GM04503 (cell line): ENCODE data around the gene RIPK1.
"Not testable (repeated sequence)": the region's sequence is repeated elsewhere in the genome, so short reads cannot be mapped to it uniquely, and the experiment has no call there.

Experiments used
- DNase-seq: peaks from one replicate; pipeline ENCODE4 v3.0.0-alpha.2; 2012; ENCODE audit warnings: low read depth

Gene RIPK1

DNA sequence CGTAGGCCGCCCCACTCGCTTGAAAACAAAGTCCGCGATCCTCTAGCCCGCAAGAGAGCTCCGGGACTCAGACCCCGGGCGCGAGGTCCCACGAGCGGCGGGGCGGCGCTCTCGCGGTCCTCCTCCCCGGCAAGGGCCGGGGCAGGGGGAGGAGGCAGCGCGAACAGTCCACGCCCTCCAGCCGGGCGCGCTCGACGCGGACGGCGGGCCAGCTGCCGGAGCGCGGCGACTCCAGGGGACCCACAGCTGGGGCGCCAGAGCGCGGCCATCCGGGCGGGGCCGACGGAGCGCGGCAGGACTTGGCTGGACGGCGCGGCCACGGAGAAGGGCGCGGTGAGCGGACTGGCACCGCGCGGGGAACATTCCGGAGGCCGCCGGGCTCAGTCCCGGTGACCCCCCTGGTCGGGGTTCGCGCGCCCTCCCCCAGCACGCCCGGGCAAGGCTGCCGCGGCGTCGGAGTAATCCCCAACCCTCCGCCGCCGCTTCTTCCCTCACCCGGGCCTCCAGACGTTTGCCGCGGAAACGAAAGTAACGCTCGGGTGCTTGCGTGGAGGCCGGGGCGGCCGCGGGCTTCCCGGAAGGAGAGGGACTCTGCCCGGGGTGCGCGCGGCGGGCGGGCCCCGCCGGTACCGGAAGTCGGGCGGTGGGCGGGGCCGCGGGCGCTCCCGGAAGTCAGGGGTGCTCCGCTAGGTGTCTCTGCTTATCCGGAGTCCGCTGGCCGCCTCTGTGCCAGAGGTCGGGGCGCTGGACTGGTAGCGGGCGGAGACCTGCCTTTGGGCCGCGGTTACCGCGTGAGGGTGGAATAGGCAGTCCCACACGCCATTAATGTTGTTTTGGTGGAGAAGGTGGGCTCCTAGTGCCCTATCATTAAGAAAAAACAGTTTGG, at the start of gene RIPK1:
TSS of gene RIPK1 (plus strand) at position 166 of the 886 bp plus-strand sequence. CDS start 8,330 bp downstream, outside the sequence.
- DNase-seq = peak; percentile 37

DNA sequence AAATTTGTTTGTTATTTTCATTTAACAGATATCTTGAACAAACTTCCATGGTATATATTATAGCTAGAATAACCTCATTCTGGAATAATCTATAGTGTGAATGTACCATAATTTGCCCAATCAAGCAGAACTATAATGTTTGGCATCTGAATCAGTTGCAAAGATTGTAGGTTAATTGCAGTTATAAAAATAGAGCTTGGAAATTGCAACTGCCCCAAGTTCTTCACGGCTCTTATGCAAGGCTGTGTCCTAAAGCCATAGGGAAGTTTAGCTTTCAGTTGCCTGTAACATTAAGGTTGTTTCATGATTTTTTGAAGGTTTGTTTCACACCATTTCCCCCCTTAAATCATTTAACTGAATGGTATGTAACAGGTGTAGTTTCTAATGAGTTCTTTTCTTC, 49.2 kb upstream of the RIPK1 start:
- DNase-seq = no peak

DNA sequence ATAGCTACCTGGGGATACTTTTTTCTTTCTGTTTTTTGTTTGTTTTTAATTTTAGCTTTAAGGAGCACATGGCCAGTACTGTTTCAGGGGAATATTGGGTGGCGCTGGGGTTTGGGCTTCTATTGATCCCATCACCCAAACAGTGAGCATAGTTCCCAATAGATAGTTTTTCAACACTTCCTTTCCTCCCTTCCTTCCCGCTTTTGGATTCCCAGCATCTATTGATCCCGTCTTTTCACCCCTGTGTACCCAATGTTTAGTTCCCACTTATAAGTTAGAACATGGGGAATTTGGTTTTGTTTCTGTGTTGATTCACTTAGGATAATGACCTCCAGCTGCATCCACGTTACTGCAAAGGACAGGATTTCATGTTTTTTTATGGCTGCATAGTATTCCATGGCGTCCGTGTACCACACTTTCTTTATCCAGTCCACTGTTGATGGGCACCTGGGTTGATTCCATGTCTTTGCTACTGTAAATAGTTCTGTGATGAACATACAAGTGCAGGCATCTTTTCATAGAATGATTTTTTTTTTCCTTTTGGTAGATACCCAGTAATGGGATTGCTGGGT, 48.5 kb upstream of the RIPK1 start:
- no peak for DNase-seq

DNA sequence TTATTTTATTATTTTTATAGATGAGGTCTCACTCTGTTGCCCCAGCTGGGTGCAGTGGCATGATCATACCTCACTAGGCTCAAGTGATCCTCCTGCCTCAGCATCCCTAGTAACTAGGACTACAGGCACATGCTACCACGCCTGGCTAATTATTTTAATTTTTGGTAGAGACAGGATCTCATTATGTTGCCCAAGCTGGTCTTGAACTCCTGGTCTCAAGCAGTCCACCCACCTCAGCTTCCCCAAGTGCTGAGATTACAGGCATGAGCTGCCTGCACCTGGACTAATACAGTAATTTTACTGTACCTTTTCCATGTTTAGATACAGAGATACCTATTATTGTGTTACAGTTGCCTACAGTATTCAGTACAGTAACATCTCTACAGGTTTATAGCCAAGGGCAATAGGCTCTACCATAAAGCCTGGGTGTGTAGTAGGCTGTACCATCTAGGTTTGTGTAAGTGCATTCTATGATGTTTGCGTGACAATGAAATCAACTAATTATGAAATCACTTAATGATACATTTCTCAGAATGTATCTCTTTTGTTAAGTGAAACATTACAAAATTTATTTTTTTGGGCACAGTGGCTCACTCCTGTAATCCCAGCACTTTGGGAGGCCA, 47.2 kb upstream of the RIPK1 start:
- DNase-seq = not testable (repeated sequence)

DNA sequence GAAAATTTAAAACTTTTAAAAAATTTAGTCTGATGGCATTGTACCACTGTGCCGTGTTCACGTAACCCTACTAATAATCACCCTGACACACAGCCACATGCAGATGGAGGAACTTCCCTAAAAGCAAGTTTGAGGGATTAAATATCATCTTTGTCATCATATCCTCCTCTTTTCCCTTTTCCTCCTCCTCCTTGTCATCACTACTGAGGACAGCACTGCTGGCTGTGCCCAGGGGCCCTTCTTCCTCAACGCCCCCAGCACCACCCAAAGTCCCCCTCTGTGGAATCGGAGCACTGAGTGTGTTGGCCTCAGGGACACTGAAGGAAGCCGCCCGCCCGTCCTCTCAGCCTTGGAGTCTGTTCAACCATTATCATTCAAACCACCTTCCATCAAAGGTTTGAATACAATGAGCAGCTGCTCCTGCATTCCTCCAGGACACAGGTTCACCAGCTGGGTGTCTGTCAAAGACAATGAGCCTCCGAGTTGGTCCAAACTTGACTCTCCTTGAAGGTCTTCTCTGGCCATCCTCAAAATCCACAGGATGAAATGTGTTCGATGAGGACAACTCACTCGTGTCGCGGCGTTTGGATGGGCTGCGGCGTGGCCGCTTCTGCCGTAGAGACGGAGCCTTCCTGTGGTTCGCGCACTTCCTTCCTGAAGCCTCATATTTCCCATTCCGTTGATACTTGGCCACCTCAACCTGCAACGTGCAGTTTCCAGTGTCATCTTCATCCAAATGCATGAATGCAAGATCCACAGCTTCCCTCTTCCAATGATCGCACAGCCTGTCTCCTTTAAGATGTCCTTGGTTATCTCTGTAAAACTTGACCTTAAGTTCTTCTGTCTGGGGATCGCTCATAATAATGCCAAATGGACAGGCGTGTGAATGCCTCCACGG, 45.3 kb upstream of the RIPK1 start:
- peak; percentile 11 for DNase-seq

DNA sequence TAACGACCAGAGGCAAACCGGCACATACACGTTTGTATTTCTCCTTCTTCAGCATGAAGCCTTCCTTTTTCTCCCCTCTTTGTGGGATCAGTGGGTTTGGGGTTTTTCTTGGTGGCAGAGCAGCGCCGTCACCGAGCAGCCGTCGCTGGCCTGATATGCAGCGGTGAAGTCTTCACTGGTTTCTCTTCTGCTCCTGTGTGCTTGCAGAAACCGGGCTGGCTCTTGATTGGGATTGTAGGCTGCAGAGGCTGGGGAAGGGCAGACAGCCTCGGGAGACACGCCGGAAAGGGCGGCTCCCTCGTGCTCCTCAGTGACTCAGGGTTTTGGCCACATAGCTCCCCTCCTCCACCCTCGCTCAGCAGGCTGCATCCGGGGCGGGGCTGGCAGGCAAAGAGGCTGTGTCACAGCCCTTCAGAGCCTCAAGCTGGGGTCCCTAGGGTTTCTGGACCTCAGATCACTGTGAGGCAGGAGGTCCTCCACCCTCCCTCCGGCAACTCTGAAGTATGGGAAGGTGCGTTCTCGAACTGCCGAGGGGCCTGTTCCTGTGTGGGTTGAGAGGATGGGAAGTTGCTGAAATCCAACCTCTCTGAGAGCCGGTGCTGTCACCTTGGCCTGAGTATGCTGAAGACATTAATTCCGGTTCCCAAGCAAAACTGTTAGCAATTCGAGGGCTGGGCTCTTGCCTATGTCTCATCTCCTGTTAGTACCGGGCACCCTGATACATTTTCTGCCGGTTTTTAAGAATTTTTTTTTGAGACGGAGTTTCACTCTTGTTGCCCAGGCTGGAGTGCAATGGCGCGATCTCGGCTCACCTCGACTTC, 44.4 kb upstream of the RIPK1 start:
- DNase-seq = peak; percentile 78

DNA sequence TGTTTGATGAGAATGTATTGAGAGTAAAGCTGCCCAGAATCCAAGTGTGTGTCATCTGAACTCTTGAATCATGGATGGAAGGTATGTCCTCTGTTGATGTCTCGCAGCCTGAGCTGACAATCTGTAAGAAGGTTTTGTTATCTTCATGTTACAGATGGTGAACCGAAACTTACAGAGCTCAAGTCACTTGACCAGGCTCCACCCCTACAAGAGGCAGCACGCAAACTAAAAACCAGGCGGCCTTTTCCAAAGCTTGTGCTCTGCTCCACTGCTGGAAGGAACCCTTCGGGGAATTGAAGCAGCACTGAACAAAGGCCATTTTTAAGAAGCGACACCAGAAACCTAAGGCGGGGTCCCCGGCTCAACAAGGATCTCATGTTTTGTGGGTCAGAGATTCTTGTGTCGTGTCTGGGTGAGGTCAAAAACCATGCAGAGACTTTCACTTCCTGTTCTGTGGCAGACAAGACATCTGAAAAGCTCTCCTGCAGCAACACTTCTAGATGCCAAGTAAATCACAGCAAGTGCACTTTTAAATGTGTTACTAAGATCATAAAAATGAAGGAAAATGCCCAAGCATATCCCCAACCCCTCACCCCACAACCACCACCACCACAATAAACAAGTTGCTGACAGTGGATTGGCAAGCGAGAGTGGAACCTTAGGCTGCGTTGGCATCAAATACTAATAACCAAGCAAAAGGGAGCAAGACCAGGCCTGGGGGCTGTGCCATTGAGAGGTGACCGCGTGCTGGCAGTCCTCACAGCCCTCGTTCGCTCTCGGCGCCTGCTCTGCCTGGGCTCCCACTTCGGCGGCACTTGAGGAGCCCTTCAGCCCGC, 41.3 kb upstream of the RIPK1 start:
- DNase-seq = no peak

DNA sequence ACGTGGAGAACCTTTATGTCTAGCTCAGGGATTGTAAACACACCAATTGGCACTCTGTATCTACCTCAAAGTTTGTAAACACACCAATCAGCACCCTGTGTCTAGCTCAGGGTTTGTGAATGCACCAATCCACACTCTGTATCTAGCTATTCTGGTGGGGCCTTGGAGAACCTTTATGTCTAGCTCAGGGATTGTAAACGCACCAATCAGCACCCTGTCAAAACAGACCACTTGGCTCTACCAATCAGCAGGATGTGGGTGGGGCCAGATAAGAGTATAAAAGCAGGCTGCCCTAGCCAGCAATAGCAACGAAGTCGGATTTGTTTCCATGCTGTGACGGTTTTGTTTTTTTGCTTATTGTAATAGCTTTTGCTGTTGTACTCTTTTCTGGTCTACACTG, 40.1 kb upstream of the RIPK1 start:
- DNase-seq = not testable (repeated sequence)

DNA sequence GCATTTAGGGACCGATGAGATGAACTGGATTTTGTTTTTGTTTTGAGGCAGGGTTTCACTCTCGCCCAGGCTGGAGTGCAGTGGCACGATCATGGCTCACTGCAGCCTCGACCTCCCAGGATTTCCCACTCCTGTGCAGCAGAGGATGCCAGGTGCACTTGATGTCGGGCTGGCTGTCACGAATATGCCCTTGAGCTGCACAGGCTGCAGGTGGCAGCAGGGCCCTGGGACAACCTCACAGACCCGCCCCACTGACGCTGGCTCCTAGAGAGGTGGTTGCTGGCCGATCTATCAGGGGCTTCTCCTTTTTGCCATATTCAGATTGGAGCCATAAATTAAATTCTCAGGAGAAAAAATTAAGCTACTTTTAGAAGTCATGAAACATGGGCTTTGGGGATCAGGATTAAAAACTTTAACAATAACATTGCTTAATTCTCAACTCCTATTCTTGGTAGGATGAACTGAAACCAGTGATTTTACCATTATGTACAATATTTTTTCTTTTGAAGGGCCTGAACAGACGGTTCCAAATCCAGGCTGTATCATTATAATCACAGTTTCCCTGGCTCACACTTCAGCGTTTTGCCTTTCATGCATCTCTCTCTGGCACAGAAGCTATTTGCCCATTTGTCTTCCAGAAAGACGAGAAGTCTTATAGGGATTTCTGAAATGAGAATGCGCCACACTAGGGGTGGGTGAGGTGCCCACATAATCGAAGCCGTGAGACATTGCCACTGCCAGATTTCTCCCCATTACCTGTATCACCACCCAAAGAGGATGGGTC, 36.2 kb upstream of the RIPK1 start:
- DNase-seq = no peak

DNA sequence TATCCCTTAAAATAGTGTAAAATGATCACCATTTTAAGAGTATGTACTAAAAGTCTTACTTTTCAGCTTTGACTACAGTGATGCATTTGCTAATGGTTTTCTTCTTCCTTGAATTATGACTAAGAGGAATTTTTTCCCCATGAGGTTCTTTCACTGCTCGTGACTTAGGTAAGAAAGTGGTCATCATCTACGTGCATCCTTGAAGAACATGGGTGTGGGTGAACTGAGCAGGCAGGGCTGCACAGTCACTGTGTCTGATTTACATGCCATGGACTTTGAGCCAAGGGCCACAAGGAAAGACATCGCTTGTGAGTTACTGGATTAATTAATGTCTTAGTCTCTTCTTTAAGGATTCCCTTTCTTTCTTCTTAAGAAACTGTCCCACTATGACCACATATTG, 35.3 kb upstream of the RIPK1 start:
- no peak for DNase-seq

DNA sequence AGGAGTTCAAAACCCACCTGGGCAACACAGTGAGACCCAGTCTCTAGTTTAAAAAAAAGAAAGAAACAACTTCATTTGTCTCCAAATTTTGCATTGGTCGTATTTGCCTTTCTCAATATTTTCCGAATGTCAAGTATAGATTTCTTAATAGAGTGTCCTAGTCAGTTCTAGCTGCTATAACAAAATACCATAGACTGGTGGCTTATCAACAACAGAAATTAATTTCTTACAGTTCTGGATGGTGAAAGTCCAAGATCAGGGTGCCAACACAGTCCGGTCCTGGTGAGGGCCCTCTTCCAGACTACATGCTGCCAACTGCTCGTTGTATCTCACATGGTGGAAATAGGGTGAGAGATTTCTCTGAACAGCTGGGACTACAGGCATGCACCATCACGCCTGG, 34.6 kb upstream of the RIPK1 start:
- no peak for DNase-seq

DNA sequence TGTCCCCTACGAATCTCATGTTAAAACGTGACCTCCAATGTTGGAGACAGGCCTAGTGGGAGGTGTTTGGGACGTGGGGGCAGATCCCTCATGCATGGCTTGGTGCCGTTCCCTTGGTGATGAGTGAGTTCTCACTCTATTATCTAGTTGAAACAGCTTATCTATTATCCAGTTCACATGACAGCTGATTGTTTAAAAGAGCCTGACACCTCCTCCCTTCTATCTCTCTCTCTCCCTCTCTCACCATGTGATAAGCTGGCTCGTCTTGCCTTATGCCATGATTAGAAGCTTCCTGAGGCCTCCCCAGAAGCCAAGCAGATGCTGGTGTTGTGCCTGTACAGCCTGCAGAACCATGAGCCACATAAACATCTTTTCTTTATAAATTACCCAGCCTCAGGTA, 32.9 kb upstream of the RIPK1 start:
- no peak for DNase-seq

DNA sequence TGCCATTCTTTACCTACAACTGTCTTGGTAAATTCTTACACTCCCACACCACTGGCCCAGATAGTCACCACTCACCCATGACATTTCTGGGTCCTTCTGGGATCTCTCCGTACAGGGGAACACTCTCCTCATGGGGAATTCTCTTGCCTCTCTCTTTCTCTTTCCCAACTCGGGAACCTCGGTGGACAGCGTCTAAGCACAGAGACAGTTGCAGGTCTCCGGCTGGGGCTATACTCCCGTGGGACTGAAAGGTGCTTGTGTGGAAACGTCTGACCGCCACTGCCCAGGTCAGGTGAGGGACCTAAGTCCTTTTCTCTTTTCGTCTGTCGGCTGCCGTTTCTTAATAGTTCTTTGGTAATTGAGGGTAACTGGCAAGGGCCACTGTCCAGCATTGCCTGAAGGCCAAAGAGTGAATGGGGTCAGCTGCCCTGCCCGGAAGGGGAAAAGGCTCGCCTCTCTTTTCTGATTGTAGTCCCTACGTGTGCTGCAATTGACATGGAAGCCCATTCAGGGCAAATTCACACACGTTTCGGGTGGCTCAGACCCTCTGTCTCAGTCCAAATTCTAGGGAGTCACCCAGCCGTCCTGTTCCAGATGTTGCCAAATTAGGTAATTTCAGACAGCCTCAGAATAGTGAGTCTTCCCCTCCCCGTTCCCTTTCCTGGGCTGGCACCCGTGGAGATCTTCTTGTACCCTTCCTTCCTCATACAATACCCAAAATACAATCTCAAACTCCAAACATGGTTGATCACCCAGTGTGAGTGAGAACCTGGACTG, 31.2 kb upstream of the RIPK1 start:
- DNase-seq = no peak

DNA sequence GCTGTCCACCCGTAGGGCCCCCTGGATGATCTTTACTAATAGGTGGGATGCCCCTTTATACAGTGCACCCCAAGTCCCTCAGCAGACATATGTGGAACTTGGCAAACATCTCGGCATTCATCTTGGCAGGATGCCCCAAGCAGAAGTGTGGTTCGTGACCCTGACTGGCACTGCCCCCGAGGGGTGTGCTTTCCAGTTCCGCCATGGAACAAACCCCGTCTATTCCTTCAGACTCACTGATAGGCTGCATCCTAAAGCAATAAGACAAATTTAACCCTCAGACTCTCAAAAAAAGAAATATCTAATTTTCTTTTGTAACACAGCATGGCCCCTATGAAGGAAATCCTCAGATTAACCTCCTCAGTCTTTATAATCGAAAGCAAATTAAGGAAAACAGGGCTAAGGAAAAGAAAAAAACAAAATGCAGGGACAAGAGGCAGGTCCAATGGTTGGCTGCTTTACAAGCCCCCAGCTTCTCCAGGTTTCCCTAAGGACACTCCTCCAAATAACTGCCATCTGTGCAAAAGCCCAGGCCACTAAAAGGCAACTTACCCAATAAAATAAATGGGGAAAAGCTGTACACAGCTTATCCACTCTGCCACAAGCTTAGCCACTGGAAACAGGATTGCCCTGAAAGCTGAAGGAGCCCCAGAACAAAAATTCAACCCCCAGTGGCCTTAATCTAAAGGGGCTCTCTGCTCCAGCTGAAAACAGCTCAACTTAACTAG, 30.5 kb upstream of the RIPK1 start:
- no peak for DNase-seq

DNA sequence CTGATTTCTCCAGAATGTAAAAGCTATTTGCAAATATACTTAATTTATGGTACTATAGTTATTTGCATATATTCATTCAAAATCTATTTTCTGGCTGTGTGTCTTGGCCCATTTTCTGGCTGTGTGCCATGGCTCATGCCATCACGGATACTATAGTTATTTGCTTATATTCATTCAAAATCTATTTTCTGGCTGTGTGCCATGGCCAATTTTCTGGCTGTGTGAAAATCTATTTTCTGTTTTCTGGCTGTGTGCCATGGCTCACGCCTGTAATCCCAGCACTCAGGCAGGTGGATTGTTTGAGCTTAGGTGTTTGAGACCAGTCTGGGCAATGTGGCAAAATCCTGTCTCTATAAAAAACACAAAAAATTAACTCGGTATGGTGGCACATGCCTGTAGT, 28.9 kb upstream of the RIPK1 start:
- DNase-seq = no peak

DNA sequence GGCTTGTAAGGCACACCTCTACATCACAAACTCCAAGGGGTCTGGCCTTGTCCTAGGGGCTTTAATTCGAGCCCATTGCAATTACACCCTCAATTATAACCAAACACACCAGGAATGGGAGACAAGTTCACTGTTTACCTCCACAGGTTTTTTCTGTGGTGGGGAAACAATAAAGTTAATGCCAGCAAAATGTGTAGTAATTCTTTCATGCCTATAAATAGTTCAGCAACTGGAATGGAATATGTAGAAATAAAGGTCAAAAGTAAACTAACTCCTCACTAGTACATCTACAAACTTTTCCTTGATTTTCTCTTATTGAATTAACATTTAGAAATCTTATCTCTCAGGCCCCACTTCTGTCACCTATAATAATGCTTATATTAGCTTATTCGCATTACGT, 27.1 kb upstream of the RIPK1 start:
- DNase-seq = no peak

DNA sequence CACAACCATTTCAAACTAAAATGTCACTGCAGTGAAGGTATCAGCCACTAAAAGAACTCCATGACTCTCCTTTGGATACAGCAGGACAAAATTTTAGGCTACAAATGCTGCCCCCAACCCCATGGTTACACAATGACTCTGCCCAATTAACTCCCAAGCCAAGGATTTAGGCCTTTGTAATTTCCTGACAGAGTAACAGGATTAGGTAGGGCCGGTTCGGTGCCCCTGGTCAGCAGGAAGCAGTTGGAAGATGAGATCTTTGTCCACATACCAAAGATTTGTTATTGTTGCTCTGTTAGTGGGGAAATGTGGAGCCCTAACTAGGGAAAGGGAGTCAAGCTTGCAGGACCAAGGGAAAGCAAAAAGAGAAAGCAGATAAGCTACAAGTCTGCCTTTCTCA, 26.7 kb upstream of the RIPK1 start:
- DNase-seq = no peak

DNA sequence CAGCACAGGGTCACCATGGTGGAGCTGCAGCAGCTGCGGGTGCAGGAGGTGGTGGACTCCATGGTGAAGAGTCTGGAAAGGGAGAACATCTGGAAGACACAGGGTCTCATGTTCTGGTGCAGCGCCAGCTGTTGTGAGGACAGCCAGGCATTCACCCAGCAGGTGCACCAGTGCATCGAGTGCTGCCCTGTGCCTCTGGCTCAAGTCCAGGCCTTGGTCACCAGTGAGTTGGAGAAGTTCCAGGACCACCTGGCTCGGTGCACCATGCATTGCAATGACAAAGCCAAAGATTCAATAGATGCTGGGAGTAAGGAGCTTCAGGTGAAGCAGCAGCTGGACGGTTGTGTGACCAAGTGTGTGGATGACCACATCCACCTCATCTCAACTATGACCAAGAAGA, 22.9 kb upstream of the RIPK1 start:
- no peak for DNase-seq
